H9 (cell line): ENCODE results near the gene CPA2. TPM values are rescaled to one million over a fixed set of nuclear protein-coding genes. Genes with fewer than 3 reads are reported as not detected.

Experiments
- DNase-seq: peaks from one replicate; pipeline ENCODE4 v3.0.0-alpha.2; 2017
- H2AFZ ChIP-seq: one replicate; pipeline ENCODE4 v1.6.1; 2013; ENCODE audit warnings: mild to moderate bottlenecking, low read length, control low read depth, moderate library complexity
- H2AK5ac ChIP-seq: 2 replicates; pipeline ENCODE4 v1.6.1; 2013; ENCODE audit warnings: low read length, control low read depth, mixed read lengths; ENCODE audit not compliant: insufficient read length
- H2BK120ac ChIP-seq: one replicate; pipeline ENCODE4 v1.6.1; 2013; ENCODE audit warnings: low read depth, mild to moderate bottlenecking, low read length, control low read depth, inconsistent platforms; ENCODE audit not compliant: poor library complexity, severe bottlenecking
- H2BK12ac ChIP-seq: 2 replicates; pipeline ENCODE4 v1.6.1; 2013; ENCODE audit warnings: low read length, control low read depth, mixed read lengths, low read depth; ENCODE audit not compliant: insufficient read length
- H2BK15ac ChIP-seq: 2 replicates; pipeline ENCODE4 v1.6.1; 2013; ENCODE audit warnings: low read depth, low read length, control low read depth
- H2BK20ac ChIP-seq: one replicate; pipeline ENCODE4 v1.6.1; 2013; ENCODE audit warnings: low read depth, mild to moderate bottlenecking, low read length, control low read depth, inconsistent platforms; ENCODE audit not compliant: poor library complexity, severe bottlenecking
- H2BK5ac ChIP-seq: 2 replicates; pipeline ENCODE4 v1.6.1; 2013; ENCODE audit warnings: low read length, control low read depth, mixed read lengths; ENCODE audit not compliant: insufficient read length
- H3K14ac ChIP-seq: 2 replicates; pipeline ENCODE4 v1.6.1; 2013; ENCODE audit warnings: low read length, control low read depth; ENCODE audit not compliant: insufficient read depth
- H3K18ac ChIP-seq: 2 replicates; pipeline ENCODE4 v1.6.1; 2013; ENCODE audit warnings: low read depth, mild to moderate bottlenecking, mixed read lengths, low read length, control low read depth; ENCODE audit not compliant: insufficient read length
- H3K23ac ChIP-seq: 2 replicates; pipeline ENCODE4 v1.6.1; 2013; ENCODE audit warnings: low read length, control low read depth, mixed read lengths, low read depth; ENCODE audit not compliant: insufficient read length
- H3K23me2 ChIP-seq: 2 replicates; pipeline ENCODE4 v1.6.1; 2013; ENCODE audit warnings: low read depth, mild to moderate bottlenecking, mixed read lengths, low read length, control low read depth; ENCODE audit not compliant: insufficient read length, poor library complexity, severe bottlenecking
- H3K27ac ChIP-seq: 2 replicates; pipeline ENCODE4 v1.5.1; 2013; ENCODE audit warnings: low read length, control low read depth, mixed read lengths, low read depth; ENCODE audit not compliant: insufficient read length
- H3K27me3 ChIP-seq: 2 replicates; pipeline ENCODE4 v1.6.1; 2013; ENCODE audit warnings: low read length, control low read depth, inconsistent platforms; ENCODE audit not compliant: insufficient read depth
- H3K4ac ChIP-seq: 2 replicates; pipeline ENCODE4 v1.6.1; 2013; ENCODE audit warnings: low read depth, mild to moderate bottlenecking, control low read depth, inconsistent platforms, low read length, moderate library complexity
- H3K4me1 ChIP-seq: 2 replicates; pipeline ENCODE4 v1.6.1; 2013; ENCODE audit warnings: low read length, control low read depth, inconsistent platforms; ENCODE audit not compliant: insufficient read depth
- H3K4me2 ChIP-seq: 2 replicates; pipeline ENCODE4 v1.6.1; 2013; ENCODE audit warnings: low read length, control low read depth, mixed read lengths; ENCODE audit not compliant: insufficient read length, insufficient read depth
- H3K56ac ChIP-seq: 2 replicates; pipeline ENCODE4 v1.6.1; 2013; ENCODE audit warnings: low read depth, mild to moderate bottlenecking, mixed read lengths, low read length, control low read depth; ENCODE audit not compliant: insufficient read length
- H3K79me1 ChIP-seq: 2 replicates; pipeline ENCODE4 v1.6.1; 2013; ENCODE audit warnings: low read depth, mild to moderate bottlenecking, moderate library complexity, low read length, control low read depth, inconsistent platforms; ENCODE audit not compliant: insufficient read depth, poor library complexity, severe bottlenecking
- H3K79me2 ChIP-seq: 2 replicates; pipeline ENCODE4 v1.6.1; 2013; ENCODE audit warnings: low read length, control low read depth, inconsistent platforms; ENCODE audit not compliant: insufficient read depth
- H3K9ac ChIP-seq: 2 replicates; pipeline ENCODE4 v1.6.1; 2013; ENCODE audit warnings: low read length, control low read depth, mixed read lengths; ENCODE audit not compliant: insufficient read length; ENCODE audit errors: extremely low read depth
- H3K9me3 ChIP-seq: one replicate; pipeline ENCODE4 v1.6.1; 2013; ENCODE audit warnings: low read depth, low read length, inconsistent platforms; ENCODE audit not compliant: control insufficient read depth
- H3T11ph ChIP-seq: one replicate; pipeline ENCODE4 v1.6.1; 2013; ENCODE audit warnings: mild to moderate bottlenecking, low read length, control low read depth, inconsistent platforms
- H4K20me1 ChIP-seq: one replicate; pipeline ENCODE4 v1.6.1; 2013; ENCODE audit not compliant: control insufficient read depth, insufficient read length, insufficient read depth
- H4K5ac ChIP-seq: 2 replicates; pipeline ENCODE4 v1.6.1; 2013; ENCODE audit warnings: low read depth, mild to moderate bottlenecking, mixed read lengths, low read length, control low read depth; ENCODE audit not compliant: insufficient read length
- H4K8ac ChIP-seq: replicated peaks from 2 replicates; pipeline ENCODE4 v1.6.1; 2013; ENCODE audit warnings: low read length, control low read depth, mixed read lengths, low read depth; ENCODE audit not compliant: insufficient read length
- H4K91ac ChIP-seq: 2 replicates; pipeline ENCODE4 v1.6.1; 2013; ENCODE audit warnings: low read depth, mild to moderate bottlenecking, moderate library complexity, mixed read lengths, low read length, control low read depth; ENCODE audit not compliant: insufficient read length
- H3K27ac Mint-ChIP-seq, 3 experiments: 2 replicates in 2 of 3; 3 replicates in 1 of 3; pipeline ENCODE4 v1.8.0; 2020 to 2021; ENCODE audit warnings: mixed read lengths in 3 of 3, mild to moderate bottlenecking in 1 of 3, moderate library complexity in 1 of 3
- H3K27me3 Mint-ChIP-seq: 2 replicates; pipeline ENCODE4 v1.8.0; 2021; ENCODE audit warnings: low read depth, mild to moderate bottlenecking, moderate library complexity, mixed read lengths
- H3K36me3 Mint-ChIP-seq, 3 experiments: 2 replicates in 2 of 3; 3 replicates in 1 of 3; pipeline ENCODE4 v1.8.0; 2020 to 2021; ENCODE audit warnings: low read depth in 3 of 3, mixed read lengths in 3 of 3; ENCODE audit not compliant: insufficient read depth in 1 of 3
- H3K4me1 Mint-ChIP-seq, 2 experiments: 2 replicates each; pipeline ENCODE4 v1.8.0; 2020; ENCODE audit warnings: mixed read lengths in 2 of 2
- H3K4me3 Mint-ChIP-seq, 2 experiments: 2 replicates in 1 of 2; 3 replicates in 1 of 2; pipeline ENCODE4 v1.8.0; 2020 to 2021; ENCODE audit warnings: mild to moderate bottlenecking in 2 of 2, mixed read lengths in 2 of 2, moderate library complexity in 1 of 2
- H3K9me3 Mint-ChIP-seq, 2 experiments: 2 replicates in 1 of 2; 3 replicates in 1 of 2; pipeline ENCODE4 v1.8.0; 2020; ENCODE audit warnings: mild to moderate bottlenecking in 2 of 2, mixed read lengths in 2 of 2, moderate library complexity in 1 of 2
- CTCF ChIP-seq: fragments of 200-600 bp; sonication (generic); conservative IDR thresholded peaks from 3 replicates; pipeline ENCODE4 v1.8.0; 2021; ENCODE audit warnings: antibody characterized with exemption, mild to moderate bottlenecking
- WGBS: extraction: QIAGEN DNeasy Blood & Tissue Kit; methylation state at CpG from one replicate; pipeline ENCODE4 v1.1.7; 2013; ENCODE audit warnings: missing lambda C conversion rate, low lambda C conversion rate, mixed read lengths; ENCODE audit not compliant: insufficient read length; ENCODE audit errors: extremely low coverage; 5-methylcytosine and 5-hydroxymethylcytosine counted together
- total RNA-seq: library from RNA; stranded (reverse); gene quantifications from 2 replicates; pipeline ENCODE4 v1.2.1, GENCODE V29; 2021

The CPA2 gene
- total RNA-seq, 1 experiment from 2014 or later, result not detected

GRCh38 chr7:130281260-130281659 lies 14.6 kb downstream of the CPA2 start:
- Histone ChIP-seq H2AK5ac (no peak overlapping the region), H3K23me2 (no peaks in the 10 kb centered on the region), H3K4me1 (no peaks in the 10 kb centered on the region), H2BK15ac (no peak overlapping the region), H3K79me1 (no peaks in the 10 kb centered on the region), H3K9ac (no peak overlapping the region), H4K20me1 (no peaks in the 10 kb centered on the region), H3K4me2 (no peak overlapping the region), H3K27ac (no peak overlapping the region), H2BK5ac (no peak overlapping the region), H4K8ac (no peak overlapping the region), H3K9me3 (no peaks in the 10 kb centered on the region), H2BK20ac (no peak overlapping the region), H3K27me3 (no peaks in the 10 kb centered on the region), H3K79me2 (no peaks in the 10 kb centered on the region), H3K56ac (no peak overlapping the region), H3K23ac (no peak overlapping the region), H3K18ac (no peak overlapping the region), H3K4ac (no peak overlapping the region), H2BK120ac (no peak overlapping the region), H2BK12ac (no peak overlapping the region), H4K5ac (no peak overlapping the region), H2AFZ (no peak overlapping the region), H3T11ph (no peak overlapping the region), H4K91ac (no peak overlapping the region), H3K14ac (no peak overlapping the region)
- Mint-ChIP-seq H3K36me3 (no peaks in the 10 kb centered on the region), H3K27ac (no peak overlapping the region), H3K27me3 (peaks cover 5% of the 10 kb centered on the region), H3K4me3 (no peak overlapping the region), H3K4me1 (peaks cover 3 to 9% of the 10 kb centered on the region in 2 experiments; a peak in 2 of 4 replicates), H3K9me3 (no peaks in the 10 kb centered on the region)
- DNase-seq, result no peak
- TF ChIP-seq CTCF, result no peak
- WGBS, result no CpG with 5 or more reads among the region's 1 CpG
